ENCODE measurements around the gene PTDSS2.

DNA sequence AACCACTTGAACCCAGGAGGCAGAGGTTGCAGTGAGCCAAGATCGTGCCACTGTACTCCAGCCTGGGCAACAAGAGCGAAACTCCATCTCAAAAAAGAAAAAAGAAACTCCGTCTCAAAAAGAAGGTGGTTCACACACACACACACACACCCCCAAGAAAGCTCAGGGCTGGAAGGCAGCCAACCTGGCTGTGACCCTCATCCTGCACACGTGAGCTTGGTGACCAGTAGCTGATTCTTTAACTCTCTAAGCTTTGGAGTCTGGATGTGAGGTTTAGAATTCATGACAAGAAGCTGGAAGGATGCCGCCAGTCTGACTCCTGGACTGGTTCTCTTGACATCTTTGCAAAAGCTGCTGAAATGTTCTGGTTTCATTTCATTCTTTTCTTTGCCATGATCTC is 58.9 kb downstream of the PTDSS2 start:
- TF ChIP-seq CTCF (IDR thresholded peaks at IDR 0.05; ENCODE audit: low read length) (no peak), EZH2 (optimal IDR thresholded peaks at IDR 0.05; ENCODE audit: low read depth, low read length) (no peak), EZH2phosphoT487 (IDR thresholded peaks at IDR 0.05; ENCODE audit: low read length) (no peak)
